ENCODE data around the gene TNFAIP8. TPM values are rescaled to one million over a fixed set of nuclear protein-coding genes. Genes with fewer than 3 reads are reported as not detected.

The TNFAIP8 gene
- total RNA-seq, 1 experiment from 2014 or later = 7.3 TPM

DNA sequence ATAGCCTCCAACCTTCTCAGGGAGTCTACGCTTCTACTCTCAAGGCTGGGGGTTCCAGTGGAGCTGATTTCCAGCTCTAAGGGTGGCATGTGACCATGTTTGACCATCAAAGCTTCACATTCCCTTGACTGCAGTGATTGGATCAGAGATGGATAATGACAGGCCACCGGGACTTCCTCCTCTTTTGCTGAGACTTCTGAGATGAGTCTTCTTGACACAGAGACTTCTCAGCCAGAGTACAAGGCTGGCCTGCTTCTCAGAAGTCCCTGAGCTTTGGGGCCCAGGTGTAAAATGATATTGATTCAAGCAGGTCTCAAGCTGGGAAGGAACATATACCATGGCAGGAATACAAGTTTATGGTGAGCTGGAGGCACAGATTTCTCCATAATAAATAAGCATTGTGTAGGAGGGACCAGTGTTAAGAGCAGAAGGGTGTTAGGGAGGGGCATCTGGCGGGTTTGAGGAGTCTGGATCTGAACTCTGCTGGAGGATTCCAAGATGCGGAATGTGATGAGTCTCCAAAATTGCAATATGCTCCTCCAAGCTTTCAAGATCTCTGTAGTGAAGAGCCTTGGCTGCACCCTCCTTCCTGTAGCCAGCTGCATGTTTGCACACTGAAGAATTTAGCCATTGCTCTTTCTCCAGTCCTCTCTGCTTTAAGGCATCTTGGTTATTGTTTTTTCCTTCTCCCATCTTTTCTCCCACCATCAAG, 54.8 kb downstream of the TNFAIP8 start:
- Histone ChIP-seq H3K18ac (ENCODE audit: insufficient read length, low read depth, low read length) (no peak overlapping the region), H3K27ac (ENCODE audit: insufficient read length, low read depth, low read length) (no peak overlapping the region), H2BK15ac (ENCODE audit: low read depth, low read length) (no peak overlapping the region), H2BK12ac (ENCODE audit: insufficient read length, low read depth, low read length) (no peak overlapping the region), H3K27me3 (ENCODE audit: insufficient read depth, low read length) (no peaks in the 10 kb centered on the region), H3K9ac (ENCODE audit: extremely low read depth, insufficient read length, low read length) (no peak overlapping the region), H3K4me1 (ENCODE audit: insufficient read depth, low read length) (no peaks in the 10 kb centered on the region), H2BK120ac (ENCODE audit: low read depth, low read length, poor library complexity, severe bottlenecking) (no peak overlapping the region), H4K8ac (replicated peaks; ENCODE audit: insufficient read length, low read depth, low read length) (no peak overlapping the region), H2BK5ac (ENCODE audit: insufficient read length, low read length) (no peak overlapping the region), H4K5ac (ENCODE audit: insufficient read length, low read depth, low read length) (no peak overlapping the region), H2AFZ (ENCODE audit: low read length) (no peak overlapping the region), H3T11ph (ENCODE audit: low read length) (no peak overlapping the region), H3K23me2 (ENCODE audit: insufficient read length, low read depth, low read length, poor library complexity, severe bottlenecking) (no peaks in the 10 kb centered on the region), H3K14ac (ENCODE audit: insufficient read depth, low read length) (no peak overlapping the region), H3K4me2 (ENCODE audit: insufficient read depth, insufficient read length, low read length) (no peak overlapping the region), H2BK20ac (ENCODE audit: low read depth, low read length, poor library complexity, severe bottlenecking) (no peak overlapping the region), H3K56ac (ENCODE audit: insufficient read length, low read depth, low read length) (no peak overlapping the region), H3K79me1 (ENCODE audit: insufficient read depth, low read depth, low read length, poor library complexity, severe bottlenecking) (no peaks in the 10 kb centered on the region), H3K4ac (ENCODE audit: low read depth, low read length) (no peak overlapping the region), H3K79me2 (ENCODE audit: insufficient read depth, low read length) (no peaks in the 10 kb centered on the region), H3K23ac (ENCODE audit: insufficient read length, low read depth, low read length) (no peak overlapping the region), H4K20me1 (ENCODE audit: control insufficient read depth, insufficient read depth, insufficient read length) (no peaks in the 10 kb centered on the region), H4K91ac (ENCODE audit: insufficient read length, low read depth, low read length) (no peak overlapping the region), H2AK5ac (ENCODE audit: insufficient read length, low read length) (no peak overlapping the region), H3K9me3 (ENCODE audit: control insufficient read depth, low read depth, low read length) (no peaks in the 10 kb centered on the region)
- no peak overlapping the region for H3K27ac Mint-ChIP-seq
- no peak overlapping the region for H3K4me3 Mint-ChIP-seq
- WGBS (ENCODE audit: extremely low coverage, insufficient read length, low lambda C conversion rate) = no CpG with 5 or more reads among the region's 4 CpGs
- peaks cover 8 to 13% of the 10 kb centered on the region in 2 experiments for H3K4me1 Mint-ChIP-seq
- TF ChIP-seq, protein P1, sequence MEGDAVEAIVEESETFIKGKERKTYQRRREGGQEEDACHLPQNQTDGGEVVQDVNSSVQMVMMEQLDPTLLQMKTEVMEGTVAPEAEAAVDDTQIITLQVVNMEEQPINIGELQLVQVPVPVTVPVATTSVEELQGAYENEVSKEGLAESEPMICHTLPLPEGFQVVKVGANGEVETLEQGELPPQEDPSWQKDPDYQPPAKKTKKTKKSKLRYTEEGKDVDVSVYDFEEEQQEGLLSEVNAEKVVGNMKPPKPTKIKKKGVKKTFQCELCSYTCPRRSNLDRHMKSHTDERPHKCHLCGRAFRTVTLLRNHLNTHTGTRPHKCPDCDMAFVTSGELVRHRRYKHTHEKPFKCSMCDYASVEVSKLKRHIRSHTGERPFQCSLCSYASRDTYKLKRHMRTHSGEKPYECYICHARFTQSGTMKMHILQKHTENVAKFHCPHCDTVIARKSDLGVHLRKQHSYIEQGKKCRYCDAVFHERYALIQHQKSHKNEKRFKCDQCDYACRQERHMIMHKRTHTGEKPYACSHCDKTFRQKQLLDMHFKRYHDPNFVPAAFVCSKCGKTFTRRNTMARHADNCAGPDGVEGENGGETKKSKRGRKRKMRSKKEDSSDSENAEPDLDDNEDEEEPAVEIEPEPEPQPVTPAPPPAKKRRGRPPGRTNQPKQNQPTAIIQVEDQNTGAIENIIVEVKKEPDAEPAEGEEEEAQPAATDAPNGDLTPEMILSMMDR (conservative IDR thresholded peaks at IDR 0.05) = no peak
- peaks cover 0 to 3% of the 10 kb centered on the region in 2 experiments; a peak in 1 of 5 replicates for H3K9me3 Mint-ChIP-seq
- no peaks in the 10 kb centered on the region; a peak in 1 of 7 replicates for H3K36me3 Mint-ChIP-seq (ENCODE audit: insufficient read depth in 1 of 3, low read depth in 3 of 3)
- 0 out of 2 replicates have a peak, but pooled peaks cover 2% of the 10 kb centered on the region for H3K27me3 Mint-ChIP-seq (ENCODE audit: low read depth)
- no peak for DNase-seq

Data from H9 (cell line).